ENCODE results near the gene SEC31A.
A peak's percentile ranks its signal among the peaks of the same experiment; 100 is the strongest.
"Not testable (repeated sequence)": the region's sequence is repeated elsewhere in the genome, so short reads cannot be mapped to it uniquely, and the experiment has no call there.

SEC31A gene

GRCh38 chr4:82900066-82900410 is 9.1 kb upstream of the SEC31A start:
- H3K9me3 Mint-ChIP-seq, result no peaks in the 10 kb centered on the region
- no peak overlapping the region for H3K27ac Mint-ChIP-seq
- ATAC-seq (peak; percentile 9), DNase-seq (ENCODE audit: low spot score in 2 of 2) (no peak)
- no peak overlapping the region for H3K4me3 Mint-ChIP-seq
- peaks cover 43% of the 10 kb centered on the region for H3K36me3 Mint-ChIP-seq
- H3K4me1 Mint-ChIP-seq, result peaks cover 34% of the 10 kb centered on the region

- no peak for ATAC-seq
- Mint-ChIP-seq H3K36me3 (peaks cover 47% of the 10 kb centered on the region), H3K27ac (no peak overlapping the region), H3K4me3 (no peak overlapping the region), H3K4me1 (peaks cover 31% of the 10 kb centered on the region), H3K9me3 (no peaks in the 10 kb centered on the region)
- DNase-seq (ENCODE audit: low spot score in 2 of 2), result no peak
Observed at GRCh38 chr4:82899374-82900065, 8.6 kb upstream of the SEC31A start.

GRCh38 chr4:82898322-82899243 is 7.6 kb upstream of the SEC31A start:
- Mint-ChIP-seq H3K4me3 (no peak overlapping the region), H3K4me1 (peaks cover 22% of the 10 kb centered on the region), H3K9me3 (no peaks in the 10 kb centered on the region), H3K27ac (no peak overlapping the region), H3K36me3 (peaks cover 57% of the 10 kb centered on the region)
- DNase-seq (ENCODE audit: low spot score in 2 of 2) (no peak), ATAC-seq (no peak)

DNA sequence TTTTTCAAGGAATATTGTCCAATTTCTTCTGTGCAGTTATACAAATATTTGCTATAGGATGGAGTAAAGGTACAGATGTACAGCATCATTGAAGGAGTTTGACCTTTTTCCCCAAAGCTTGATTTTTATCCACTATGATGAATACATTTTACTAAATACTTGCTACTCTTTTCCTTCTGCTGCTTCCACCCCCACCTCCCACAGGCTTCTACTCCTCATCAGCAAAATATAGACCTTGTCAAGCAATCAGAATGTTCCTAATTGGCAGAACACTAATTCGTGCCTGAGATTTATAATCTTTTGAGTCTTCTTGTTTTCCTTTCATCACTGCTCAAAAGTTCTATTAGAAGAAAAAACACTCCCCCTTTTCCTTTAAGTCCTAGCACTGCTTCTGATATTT is 5.8 kb upstream of the SEC31A start:
- ATAC-seq, result no peak
- H3K27ac Mint-ChIP-seq, result no peak overlapping the region
- peaks cover 29% of the 10 kb centered on the region for H3K4me1 Mint-ChIP-seq
- H3K4me3 Mint-ChIP-seq, result no peak overlapping the region
- H3K36me3 Mint-ChIP-seq, result peaks cover 68% of the 10 kb centered on the region
- no peaks in the 10 kb centered on the region for H3K9me3 Mint-ChIP-seq
- no peak for DNase-seq (ENCODE audit: low spot score in 2 of 2)

DNA sequence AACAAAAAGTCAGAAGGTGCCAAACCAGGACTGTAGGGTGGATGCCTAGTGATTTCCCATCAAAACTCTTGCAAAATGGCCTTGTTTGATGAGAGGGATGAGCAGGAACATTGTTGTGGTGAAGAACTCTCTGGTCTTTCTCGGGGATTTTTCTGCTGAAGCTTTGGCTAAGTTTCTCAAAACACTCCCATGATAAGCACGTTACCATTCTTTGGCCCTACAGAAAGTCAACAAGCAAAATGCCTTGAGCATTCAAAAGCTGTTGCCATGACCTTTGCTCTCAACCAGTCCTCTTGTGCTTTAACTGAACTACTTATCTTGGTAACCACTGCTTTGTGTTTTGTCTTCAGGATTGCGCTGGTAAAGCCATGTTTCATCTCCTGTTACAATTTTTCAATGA is 3.0 kb upstream of the SEC31A start:
- DNase-seq (ENCODE audit: low spot score in 2 of 2) (no peak), ATAC-seq (no peak)
- Mint-ChIP-seq H3K9me3 (no peaks in the 10 kb centered on the region), H3K4me3 (no peak overlapping the region), H3K36me3 (peaks cover 92% of the 10 kb centered on the region), H3K4me1 (peaks cover 33% of the 10 kb centered on the region), H3K27ac (no peak overlapping the region)

GRCh38 chr4:82892467-82892802 is 1.5 kb upstream of the SEC31A start:
- H3K4me3 Mint-ChIP-seq, result peak overlapping the region; percentile 92

GRCh38 chr4:82891707-82892466 is 934 bp upstream of the SEC31A start:
- DNase-seq (ENCODE audit: low spot score in 2 of 2) (no peak), ATAC-seq (no peak)
- Mint-ChIP-seq H3K4me3 (peak overlapping the region; percentile 92), H3K36me3 (peaks cover 89% of the 10 kb centered on the region), H3K4me1 (peaks cover 27% of the 10 kb centered on the region), H3K9me3 (no peaks in the 10 kb centered on the region), H3K27ac (peak overlapping the region; percentile 97)

More at GRCh38 chr4:82892467-82892802, 1.5 kb upstream of the SEC31A start:
- Mint-ChIP-seq H3K36me3 (peaks cover 92% of the 10 kb centered on the region), H3K9me3 (no peaks in the 10 kb centered on the region), H3K27ac (peak overlapping the region; percentile 97), H3K4me1 (peaks cover 25% of the 10 kb centered on the region)
- no peak for DNase-seq (ENCODE audit: low spot score in 2 of 2)
- ATAC-seq, result no peak

- DNase-seq (ENCODE audit: low spot score in 2 of 2) (no peak), ATAC-seq (no peak)
- Mint-ChIP-seq H3K9me3 (no peaks in the 10 kb centered on the region), H3K36me3 (peaks cover 75% of the 10 kb centered on the region), H3K4me1 (peaks cover 29% of the 10 kb centered on the region), H3K27ac (peak overlapping the region; percentile 97), H3K4me3 (peak overlapping the region; percentile 92)
Observed at GRCh38 chr4:82890528-82890900, 439 bp downstream of the SEC31A start.

DNA sequence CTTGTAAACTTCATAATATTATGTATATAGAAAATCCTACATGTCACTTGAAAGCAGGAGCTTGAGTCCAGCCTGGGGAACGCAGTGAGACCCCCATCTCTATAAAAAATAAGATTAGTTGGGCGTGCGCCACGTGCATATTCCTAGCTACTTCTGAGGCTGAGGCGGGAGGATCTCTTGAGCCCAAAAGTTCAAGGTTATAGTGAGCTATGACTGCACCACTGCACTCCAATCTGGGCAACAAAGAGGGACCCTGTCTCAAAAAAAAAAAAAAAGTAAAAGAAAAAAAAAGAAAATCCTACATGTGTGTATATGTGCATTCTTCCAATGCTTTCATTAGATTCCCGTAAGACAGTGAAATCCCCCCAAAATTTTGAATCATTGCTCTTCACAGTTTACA is 1.7 kb downstream of the SEC31A start:
- Mint-ChIP-seq H3K4me3 (peak overlapping the region; percentile 92), H3K27ac (peak overlapping the region; percentile 97), H3K9me3 (no peaks in the 10 kb centered on the region), H3K4me1 (peaks cover 39% of the 10 kb centered on the region), H3K36me3 (peaks cover 63% of the 10 kb centered on the region)
- DNase-seq (ENCODE audit: low spot score in 2 of 2) (no peak), ATAC-seq (no peak)

- Mint-ChIP-seq H3K9me3 (no peaks in the 10 kb centered on the region), H3K4me1 (peaks cover 35% of the 10 kb centered on the region), H3K4me3 (no peak overlapping the region), H3K27ac (no peak overlapping the region), H3K36me3 (peaks cover 63% of the 10 kb centered on the region)
- DNase-seq (ENCODE audit: low spot score in 2 of 2) (no peak), ATAC-seq (no peak)
Observed at GRCh38 chr4:82886147-82886942, 4.6 kb downstream of the SEC31A start.

DNA sequence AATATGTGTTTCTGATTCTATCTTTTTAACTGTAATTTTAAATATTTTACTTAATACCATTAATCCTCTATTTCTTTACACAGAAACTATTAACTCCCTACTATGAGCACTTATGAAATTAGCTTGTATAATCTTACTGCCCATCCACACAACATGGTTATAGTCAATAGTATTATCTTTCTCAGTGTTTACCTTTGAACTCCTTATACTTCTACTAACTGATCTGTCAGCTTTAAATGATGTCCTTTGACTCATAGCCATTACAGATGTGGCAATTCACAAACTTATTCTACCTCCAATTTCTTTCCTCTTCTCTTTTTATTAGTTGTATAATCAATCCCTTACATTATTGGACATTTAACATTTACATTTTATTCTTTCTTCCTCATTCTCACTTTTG is 5.5 kb downstream of the SEC31A start:
- Mint-ChIP-seq H3K36me3 (peaks cover 63% of the 10 kb centered on the region), H3K4me3 (no peak overlapping the region), H3K27ac (no peak overlapping the region), H3K4me1 (peaks cover 33% of the 10 kb centered on the region), H3K9me3 (no peaks in the 10 kb centered on the region)
- ATAC-seq, result no peak
- no peak for DNase-seq (ENCODE audit: low spot score in 2 of 2)

DNA sequence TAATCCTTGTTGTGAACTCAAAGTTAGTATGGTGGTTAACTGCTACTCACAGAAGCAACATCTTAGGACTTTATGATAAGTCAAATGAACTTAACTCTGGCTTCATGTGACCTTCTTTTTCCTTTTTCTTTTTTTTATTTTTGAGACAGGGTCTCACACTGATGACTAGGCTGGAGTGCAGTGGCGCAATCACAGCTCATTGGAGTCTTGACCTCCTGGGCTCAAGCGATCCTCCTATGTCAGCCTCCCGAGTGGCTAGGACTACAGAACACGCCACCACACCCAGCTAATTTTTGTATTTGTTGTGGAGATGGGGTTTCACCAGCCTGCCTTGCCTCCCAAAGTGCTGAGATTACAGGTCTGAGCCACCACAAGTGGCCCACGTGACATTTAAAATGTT is 22.4 kb downstream of the SEC31A start:
- DNase-seq (ENCODE audit: low spot score in 2 of 2), result no peak
- Mint-ChIP-seq H3K27ac (peak overlapping the region; percentile 64), H3K36me3 (peaks cover 100% of the 10 kb centered on the region), H3K4me3 (no peak overlapping the region), H3K4me1 (peaks cover 28% of the 10 kb centered on the region), H3K9me3 (no peaks in the 10 kb centered on the region)
- no peak for ATAC-seq

DNA sequence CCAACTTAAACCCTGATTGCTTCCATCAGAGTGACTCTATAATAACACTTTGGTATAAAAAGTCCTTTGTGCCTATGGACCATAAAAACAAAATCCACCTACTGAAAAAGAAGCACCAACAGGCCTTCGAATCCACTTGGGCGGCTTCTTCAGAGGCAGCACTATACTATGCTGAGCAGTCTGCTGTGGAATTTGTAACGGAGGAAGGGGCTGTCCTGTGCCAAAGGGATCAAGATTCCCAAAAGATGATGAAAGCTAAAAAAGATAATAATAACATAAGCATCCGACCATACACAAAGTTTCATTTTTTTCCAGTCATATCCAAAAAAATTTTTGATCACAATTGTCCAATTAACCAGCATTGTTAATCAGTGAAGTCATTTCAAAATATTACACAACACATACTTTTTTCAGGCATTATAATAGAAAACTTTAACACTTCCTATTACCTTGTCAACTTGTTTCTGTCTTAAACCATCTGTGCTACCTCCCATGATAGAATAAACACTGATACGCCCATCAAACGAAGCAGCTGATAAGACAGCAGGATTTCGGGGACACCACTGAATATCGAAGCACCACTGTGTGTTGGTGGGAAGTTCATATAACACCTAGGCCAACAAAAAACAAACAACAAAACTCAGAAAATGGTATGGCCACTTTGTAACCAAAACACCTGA is 24.1 kb downstream of the SEC31A start:
- no peak overlapping the region for H3K27ac Mint-ChIP-seq
- peaks cover 28% of the 10 kb centered on the region for H3K4me1 Mint-ChIP-seq

DNA sequence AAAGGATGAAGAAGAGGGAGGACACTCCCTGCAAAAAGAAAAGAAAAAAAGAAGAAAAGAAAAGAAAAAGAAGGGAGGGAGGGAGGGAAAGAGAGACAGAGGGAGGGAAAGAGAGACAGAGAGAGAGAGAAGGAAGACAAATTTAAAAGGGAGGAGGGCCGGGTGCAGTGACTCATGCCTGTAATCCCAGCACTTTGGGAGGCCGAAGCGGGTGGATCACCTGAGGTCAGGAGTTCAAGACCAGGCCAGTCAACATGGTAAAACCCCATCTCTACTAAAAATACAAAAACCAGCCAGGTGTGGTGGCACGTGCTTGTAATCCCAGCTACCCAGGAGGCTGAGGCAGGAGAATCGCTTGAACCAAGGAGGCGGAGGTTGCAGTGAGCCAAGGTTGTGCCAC is 24.9 kb downstream of the SEC31A start:
- ATAC-seq; H3K9me3 Mint-ChIP-seq; H3K4me3 Mint-ChIP-seq; DNase-seq (ENCODE audit: low spot score in 2 of 2); H3K27ac Mint-ChIP-seq: not testable (repeated sequence)
- peaks cover 28% of the 10 kb centered on the region for H3K4me1 Mint-ChIP-seq
- peaks cover 100% of the 10 kb centered on the region for H3K36me3 Mint-ChIP-seq

More for the DNA sequence above, 24.1 kb downstream of the SEC31A start:
- Mint-ChIP-seq H3K9me3 (no peaks in the 10 kb centered on the region), H3K4me3 (no peak overlapping the region), H3K36me3 (peaks cover 100% of the 10 kb centered on the region)
- ATAC-seq (no peak), DNase-seq (ENCODE audit: low spot score in 2 of 2) (no peak)
